Esophagus squamous epithelium (tissue), 5 donors: ENCODE results near the gene ADIRF. TPM values are rescaled to one million over a fixed set of nuclear protein-coding genes. Genes with fewer than 3 reads are reported as not detected.
A peak's percentile ranks its signal among the peaks of the same experiment; 100 is the strongest.

Experiments
- DNase-seq: peaks from one replicate; lab custom pipeline; 2025; lab: John Stamatoyannopoulos, UW
- H3K27ac ChIP-seq, 4 donors: fragments of 200-600 bp; sonication (generic); one replicate each; pipeline ENCODE4 v1.5.1; 2016 to 2019; ENCODE audit warnings: mild to moderate bottlenecking in 1 of 4
- H3K27me3 ChIP-seq, 4 donors: fragments of 200-600 bp; sonication (generic); 1 replicate in 3 of 4; 2 replicates in 1 of 4; pipeline versions ENCODE4 v1.5.1 to v1.6.0; 2017 to 2021; ENCODE audit warnings: antibody characterized with exemption in 1 of 4
- H3K36me3 ChIP-seq, 3 donors: fragments of 200-600 bp; sonication (generic); one replicate each; pipeline ENCODE4 v1.5.1; 2016 to 2019
- H3K4me1 ChIP-seq, 3 donors: fragments of 200-600 bp; sonication (generic); one replicate each; pipeline ENCODE4 v1.5.1; 2017 to 2019
- H3K4me3 ChIP-seq, 4 donors: fragments of 200-600 bp; sonication (generic); 1 replicate in 3 of 4; 2 replicates in 1 of 4; pipeline ENCODE4 v1.5.1; 2016 to 2019; ENCODE audit warnings: mild to moderate bottlenecking in 2 of 4, moderate library complexity in 1 of 4
- H3K9me3 ChIP-seq, 3 donors: fragments of 200-600 bp; sonication (generic); one replicate each; pipeline ENCODE4 v1.5.1; 2016 to 2019
- CTCF ChIP-seq, 6 experiments: fragments of 450-650 bp in 4 of 6; fragments of 200-600 bp in 2 of 6; sonication (generic) in 2 of 6; IDR thresholded peaks; one replicate each; pipeline ENCODE4 v1.5.1; 2016 to 2019; ENCODE audit warnings: antibody characterized with exemption in 6 of 6, mild to moderate bottlenecking in 4 of 6, moderate library complexity in 4 of 6
- POLR2A ChIP-seq, 4 donors: fragments of 450-650 bp; IDR thresholded peaks; one replicate each; pipeline ENCODE4 v1.6.1; 2017; ENCODE audit warnings: antibody characterized with exemption in 4 of 4, mild to moderate bottlenecking in 4 of 4, moderate library complexity in 3 of 4
- WGBS, 2 donors: methylation state at CpG; one replicate each; pipeline ENCODE4 v1.1.5; 2018; 5-methylcytosine and 5-hydroxymethylcytosine counted together
- intact Hi-C: fragments of 100-400 bp; cut with DNase I; formaldehyde crosslinking; loops from one replicate; pipeline ENCODE4 v1.15.0; 2022
- total RNA-seq, 4 donors: library from RNA; depleted of rRNA; stranded (reverse); fragments of >200 nt; gene quantifications; one replicate each; pipeline ENCODE4 v1.1.0, GENCODE V29; 2016
- donor health status: DM: yes; HTN: yes; CAD: no.

ADIRF gene
- total RNA-seq, 4 donors from 2014 or later = 23.8 to 74.4 (median 47.4) TPM

- TF ChIP-seq POLR2A (IDR thresholded peaks at IDR 0.05) (no peak), CTCF (IDR thresholded peaks at IDR 0.05) (no peak)
- Histone ChIP-seq H3K4me1 (peaks cover 12 to 78% (median 33%) of the 10 kb centered on the region in 3 donors), H3K27me3 (no peaks in the 10 kb centered on the region), H3K4me3 (peak overlapping the region in 3 of 4 donors; percentile 31 to 54 (median 41)), H3K9me3 (peaks cover 0 to 9% (median 0%) of the 10 kb centered on the region in 3 donors), H3K36me3 (no peaks in the 10 kb centered on the region), H3K27ac (peak overlapping the region; percentile 66 to 86 (median 78))
- intact Hi-C loops = no loop called here
- no peak for DNase-seq
- 65 to 69% methylated on average over 5 to 7 of the region's 15 CpGs for WGBS, 2 donors
These were observed 14.3 kb upstream of the ADIRF start for GRCh38 chr10:86953747-86954680.

- DNase-seq = no peak
- intact Hi-C loops = no loop called here
- Histone ChIP-seq H3K27ac (peak overlapping the region; percentile 66 to 86 (median 78)), H3K27me3 (no peaks in the 10 kb centered on the region), H3K4me3 (peak overlapping the region in 3 of 4 donors; percentile 31 to 54 (median 41)), H3K36me3 (no peaks in the 10 kb centered on the region), H3K4me1 (peaks cover 21 to 87% (median 42%) of the 10 kb centered on the region in 3 donors), H3K9me3 (peaks cover 0 to 9% (median 0%) of the 10 kb centered on the region in 3 donors)
- 21 to 62% methylated on average over 7 to 9 of the region's 13 CpGs for WGBS, 2 donors
- TF ChIP-seq CTCF (IDR thresholded peaks at IDR 0.05) (no peak), POLR2A (IDR thresholded peaks at IDR 0.05) (no peak)
These were observed 13.4 kb upstream of the ADIRF start for GRCh38 chr10:86954681-86955500.

GRCh38 chr10:86955501-86956194 lies 12.6 kb upstream of the ADIRF start:
- Histone ChIP-seq H3K27ac (peak overlapping the region; percentile 66 to 86 (median 78)), H3K9me3 (peaks cover 0 to 9% (median 0%) of the 10 kb centered on the region in 3 donors), H3K4me1 (peaks cover 27 to 88% (median 49%) of the 10 kb centered on the region in 3 donors), H3K36me3 (no peaks in the 10 kb centered on the region), H3K27me3 (no peaks in the 10 kb centered on the region), H3K4me3 (peak overlapping the region; percentile 14 to 54 (median 36))
- 65% methylated on average over 8 of the region's 16 CpGs; no CpG with 5 or more reads in 1 of the 2 donors for whole genome bisulfite sequencing, 2 donors
- intact Hi-C loops = no loop called here
- TF ChIP-seq POLR2A (IDR thresholded peaks at IDR 0.05) (no peak), CTCF (IDR thresholded peaks at IDR 0.05) (no peak)
- no peak for DNase-seq

- peaks cover 32 to 88% (median 52%) of the 10 kb centered on the region in 3 donors for H3K4me1 ChIP-seq
- TF ChIP-seq CTCF (IDR thresholded peaks at IDR 0.05) = no peak
- no peak for TF ChIP-seq POLR2A (IDR thresholded peaks at IDR 0.05)
- 33 to 73% methylated on average over 3 of the region's 7 CpGs for WGBS, 2 donors
- peaks cover 0 to 9% (median 0%) of the 10 kb centered on the region in 3 donors for H3K9me3 ChIP-seq
- H3K27ac ChIP-seq = peak overlapping the region; percentile 42 to 86 (median 78)
- intact Hi-C loops = no loop called here
- no peak for DNase-seq
- H3K27me3 ChIP-seq = no peaks in the 10 kb centered on the region
- H3K36me3 ChIP-seq = no peaks in the 10 kb centered on the region
- H3K4me3 ChIP-seq = peak overlapping the region; percentile 14 to 54 (median 36)
These were observed 12.0 kb upstream of the ADIRF start for GRCh38 chr10:86956195-86956847.
